ENCODE data around the gene STAB1. TPM values are rescaled to one million over a fixed set of nuclear protein-coding genes. Genes with fewer than 3 reads are reported as not detected.

Gene STAB1
- total and polyA plus RNA-seq, 2 of the 13 experiments (the other 11 are each of a cell fraction or from before 2014, with no cell fraction given) = 0.09 to 0.34 TPM

DNA sequence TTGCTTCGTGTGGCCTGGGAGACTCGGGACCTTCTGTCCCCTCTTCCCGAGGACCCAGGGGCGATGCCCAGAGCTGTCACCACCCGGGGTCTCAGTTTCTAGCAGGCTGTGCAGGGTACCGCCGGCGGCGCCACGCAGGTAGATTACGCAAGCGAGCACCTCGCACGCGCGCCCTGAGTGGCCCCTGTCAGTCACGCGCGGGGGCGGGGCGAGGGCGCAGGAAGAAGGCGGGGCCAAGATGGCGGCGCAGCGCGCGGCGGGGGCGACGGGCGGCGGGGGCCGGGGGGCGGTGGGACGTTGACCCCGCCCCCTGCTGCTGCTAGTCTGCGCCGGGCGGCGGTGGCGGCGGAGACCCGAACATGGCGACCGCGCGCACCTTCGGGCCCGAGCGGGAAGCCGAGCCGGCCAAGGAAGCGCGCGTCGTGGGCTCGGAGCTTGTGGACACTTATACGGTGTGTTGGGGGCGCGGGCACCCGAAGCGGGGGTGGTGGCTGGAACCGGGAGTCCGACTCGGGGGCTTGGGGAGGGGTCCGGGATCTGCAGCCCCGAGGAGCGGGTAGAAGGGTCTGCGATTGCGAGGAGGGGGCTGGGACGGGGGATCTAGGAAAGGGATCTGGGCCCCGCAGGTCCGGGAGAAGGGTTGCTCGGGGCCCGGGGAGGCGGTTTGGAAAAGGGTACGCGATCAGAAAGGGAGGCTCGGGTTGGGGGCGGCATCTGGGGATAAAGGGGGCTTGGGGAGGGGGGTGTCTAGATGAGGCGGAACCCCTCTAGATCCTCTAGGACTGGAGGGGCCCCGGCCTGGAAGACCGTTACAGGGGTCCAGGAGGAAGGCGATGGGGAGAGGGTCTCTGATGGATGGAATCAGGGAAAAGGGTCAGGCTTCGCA lies 39.6 kb upstream of the STAB1 start, which contains the start of gene NISCH (continued):
- no peak for TF ChIP-seq ZNF3 (CRISPR knock-in tag; IDR thresholded peaks at IDR 0.05)
- TF ChIP-seq, protein P1, sequence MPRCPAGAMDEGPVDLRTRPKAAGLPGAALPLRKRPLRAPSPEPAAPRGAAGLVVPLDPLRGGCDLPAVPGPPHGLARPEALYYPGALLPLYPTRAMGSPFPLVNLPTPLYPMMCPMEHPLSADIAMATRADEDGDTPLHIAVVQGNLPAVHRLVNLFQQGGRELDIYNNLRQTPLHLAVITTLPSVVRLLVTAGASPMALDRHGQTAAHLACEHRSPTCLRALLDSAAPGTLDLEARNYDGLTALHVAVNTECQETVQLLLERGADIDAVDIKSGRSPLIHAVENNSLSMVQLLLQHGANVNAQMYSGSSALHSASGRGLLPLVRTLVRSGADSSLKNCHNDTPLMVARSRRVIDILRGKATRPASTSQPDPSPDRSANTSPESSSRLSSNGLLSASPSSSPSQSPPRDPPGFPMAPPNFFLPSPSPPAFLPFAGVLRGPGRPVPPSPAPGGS (CRISPR knock-in tag; IDR thresholded peaks at IDR 0.05) = no peak
- TF ChIP-seq ZFP36 (IDR thresholded peaks at IDR 0.05; ENCODE audit: borderline replicate concordance, low read depth, low read length, partially characterized antibody) = no peak
- TF ChIP-seq, protein P2, sequence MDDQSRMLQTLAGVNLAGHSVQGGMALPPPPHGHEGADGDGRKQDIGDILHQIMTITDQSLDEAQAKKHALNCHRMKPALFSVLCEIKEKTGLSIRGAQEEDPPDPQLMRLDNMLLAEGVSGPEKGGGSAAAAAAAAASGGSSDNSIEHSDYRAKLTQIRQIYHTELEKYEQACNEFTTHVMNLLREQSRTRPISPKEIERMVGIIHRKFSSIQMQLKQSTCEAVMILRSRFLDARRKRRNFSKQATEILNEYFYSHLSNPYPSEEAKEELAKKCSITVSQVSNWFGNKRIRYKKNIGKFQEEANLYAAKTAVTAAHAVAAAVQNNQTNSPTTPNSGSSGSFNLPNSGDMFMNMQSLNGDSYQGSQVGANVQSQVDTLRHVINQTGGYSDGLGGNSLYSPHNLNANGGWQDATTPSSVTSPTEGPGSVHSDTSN (CRISPR knock-in tag; IDR thresholded peaks at IDR 0.05; ENCODE audit: borderline replicate concordance) = no peak
- TF ChIP-seq, protein P3, sequence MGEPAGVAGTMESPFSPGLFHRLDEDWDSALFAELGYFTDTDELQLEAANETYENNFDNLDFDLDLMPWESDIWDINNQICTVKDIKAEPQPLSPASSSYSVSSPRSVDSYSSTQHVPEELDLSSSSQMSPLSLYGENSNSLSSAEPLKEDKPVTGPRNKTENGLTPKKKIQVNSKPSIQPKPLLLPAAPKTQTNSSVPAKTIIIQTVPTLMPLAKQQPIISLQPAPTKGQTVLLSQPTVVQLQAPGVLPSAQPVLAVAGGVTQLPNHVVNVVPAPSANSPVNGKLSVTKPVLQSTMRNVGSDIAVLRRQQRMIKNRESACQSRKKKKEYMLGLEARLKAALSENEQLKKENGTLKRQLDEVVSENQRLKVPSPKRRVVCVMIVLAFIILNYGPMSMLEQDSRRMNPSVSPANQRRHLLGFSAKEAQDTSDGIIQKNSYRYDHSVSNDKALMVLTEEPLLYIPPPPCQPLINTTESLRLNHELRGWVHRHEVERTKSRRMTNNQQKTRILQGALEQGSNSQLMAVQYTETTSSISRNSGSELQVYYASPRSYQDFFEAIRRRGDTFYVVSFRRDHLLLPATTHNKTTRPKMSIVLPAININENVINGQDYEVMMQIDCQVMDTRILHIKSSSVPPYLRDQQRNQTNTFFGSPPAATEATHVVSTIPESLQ (CRISPR knock-in tag; conservative IDR thresholded peaks at IDR 0.05) = no peak
- no peak for TF ChIP-seq ZNF720 (CRISPR knock-in tag; IDR thresholded peaks at IDR 0.05)
- TF ChIP-seq, protein P4, sequence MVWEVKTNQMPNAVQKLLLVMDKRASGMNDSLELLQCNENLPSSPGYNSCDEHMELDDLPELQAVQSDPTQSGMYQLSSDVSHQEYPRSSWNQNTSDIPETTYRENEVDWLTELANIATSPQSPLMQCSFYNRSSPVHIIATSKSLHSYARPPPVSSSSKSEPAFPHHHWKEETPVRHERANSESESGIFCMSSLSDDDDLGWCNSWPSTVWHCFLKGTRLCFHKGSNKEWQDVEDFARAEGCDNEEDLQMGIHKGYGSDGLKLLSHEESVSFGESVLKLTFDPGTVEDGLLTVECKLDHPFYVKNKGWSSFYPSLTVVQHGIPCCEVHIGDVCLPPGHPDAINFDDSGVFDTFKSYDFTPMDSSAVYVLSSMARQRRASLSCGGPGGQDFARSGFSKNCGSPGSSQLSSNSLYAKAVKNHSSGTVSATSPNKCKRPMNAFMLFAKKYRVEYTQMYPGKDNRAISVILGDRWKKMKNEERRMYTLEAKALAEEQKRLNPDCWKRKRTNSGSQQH (CRISPR knock-in tag; IDR thresholded peaks at IDR 0.05; ENCODE audit: low read depth) = no peak
- no peak for TF ChIP-seq HNF4A (CRISPR knock-in tag; IDR thresholded peaks at IDR 0.05)
- no peak for TF ChIP-seq ZNF207 (IDR thresholded peaks at IDR 0.05; ENCODE audit: borderline replicate concordance)
- no peak for TF ChIP-seq SMAD3 (CRISPR knock-in tag; IDR thresholded peaks at IDR 0.05)
- TF ChIP-seq, protein P5, sequence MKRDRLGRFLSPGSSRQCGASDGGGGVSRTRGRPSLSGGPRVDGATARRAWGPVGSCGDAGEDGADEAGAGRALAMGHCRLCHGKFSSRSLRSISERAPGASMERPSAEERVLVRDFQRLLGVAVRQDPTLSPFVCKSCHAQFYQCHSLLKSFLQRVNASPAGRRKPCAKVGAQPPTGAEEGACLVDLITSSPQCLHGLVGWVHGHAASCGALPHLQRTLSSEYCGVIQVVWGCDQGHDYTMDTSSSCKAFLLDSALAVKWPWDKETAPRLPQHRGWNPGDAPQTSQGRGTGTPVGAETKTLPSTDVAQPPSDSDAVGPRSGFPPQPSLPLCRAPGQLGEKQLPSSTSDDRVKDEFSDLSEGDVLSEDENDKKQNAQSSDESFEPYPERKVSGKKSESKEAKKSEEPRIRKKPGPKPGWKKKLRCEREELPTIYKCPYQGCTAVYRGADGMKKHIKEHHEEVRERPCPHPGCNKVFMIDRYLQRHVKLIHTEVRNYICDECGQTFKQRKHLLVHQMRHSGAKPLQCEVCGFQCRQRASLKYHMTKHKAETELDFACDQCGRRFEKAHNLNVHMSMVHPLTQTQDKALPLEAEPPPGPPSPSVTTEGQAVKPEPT (CRISPR knock-in tag; IDR thresholded peaks at IDR 0.05; ENCODE audit: low read depth) = no peak
- TF ChIP-seq GFI1 (CRISPR knock-in tag; IDR thresholded peaks at IDR 0.05; ENCODE audit: borderline replicate concordance) = no peak
- TF ChIP-seq, protein P6, sequence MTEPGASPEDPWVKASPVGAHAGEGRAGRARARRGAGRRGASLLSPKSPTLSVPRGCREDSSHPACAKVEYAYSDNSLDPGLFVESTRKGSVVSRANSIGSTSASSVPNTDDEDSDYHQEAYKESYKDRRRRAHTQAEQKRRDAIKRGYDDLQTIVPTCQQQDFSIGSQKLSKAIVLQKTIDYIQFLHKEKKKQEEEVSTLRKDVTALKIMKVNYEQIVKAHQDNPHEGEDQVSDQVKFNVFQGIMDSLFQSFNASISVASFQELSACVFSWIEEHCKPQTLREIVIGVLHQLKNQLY (CRISPR knock-in tag; IDR thresholded peaks at IDR 0.05) = peak; percentile 99
- TF ChIP-seq KLF6 (CRISPR knock-in tag; IDR thresholded peaks at IDR 0.05) = peak; percentile 65; the same call in 1 of the 2 replicates
- TF ChIP-seq, protein P7, sequence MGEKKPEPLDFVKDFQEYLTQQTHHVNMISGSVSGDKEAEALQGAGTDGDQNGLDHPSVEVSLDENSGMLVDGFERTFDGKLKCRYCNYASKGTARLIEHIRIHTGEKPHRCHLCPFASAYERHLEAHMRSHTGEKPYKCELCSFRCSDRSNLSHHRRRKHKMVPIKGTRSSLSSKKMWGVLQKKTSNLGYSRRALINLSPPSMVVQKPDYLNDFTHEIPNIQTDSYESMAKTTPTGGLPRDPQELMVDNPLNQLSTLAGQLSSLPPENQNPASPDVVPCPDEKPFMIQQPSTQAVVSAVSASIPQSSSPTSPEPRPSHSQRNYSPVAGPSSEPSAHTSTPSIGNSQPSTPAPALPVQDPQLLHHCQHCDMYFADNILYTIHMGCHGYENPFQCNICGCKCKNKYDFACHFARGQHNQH (CRISPR knock-in tag; IDR thresholded peaks at IDR 0.05) = no peak; the same call in 1 of the 2 replicates
- TF ChIP-seq ZSCAN31 (CRISPR knock-in tag; IDR thresholded peaks at IDR 0.05; ENCODE audit: low read depth) = peak; percentile 72; the same call in 1 of the 2 replicates
- TF ChIP-seq SIX1 (CRISPR knock-in tag; IDR thresholded peaks at IDR 0.05; ENCODE audit: borderline replicate concordance) = no peak

All from HepG2 (cell line).